Measurements from ENCODE around the gene TNFRSF25.
"Not testable (repeated sequence)": the region's sequence is repeated elsewhere in the genome, so short reads cannot be mapped to it uniquely, and the experiment has no call there.

- TF ChIP-seq POLR2A, CTCF (IDR thresholded peaks at IDR 0.05): not testable (repeated sequence)
These were observed 27.9 kb upstream of the TNFRSF25 start for GRCh38 chr1:6493834-6494223.
